IPS-18a (cell line): ENCODE results near the gene KCTD12.

Source experiments
- H3K27ac ChIP-seq: one replicate; pipeline ENCODE4 v1.5.1; 2013; ENCODE audit warnings: low read length
- H3K27me3 ChIP-seq: one replicate; pipeline ENCODE4 v1.6.1; 2013; ENCODE audit warnings: mild to moderate bottlenecking, low read length; ENCODE audit not compliant: control insufficient read depth, insufficient read depth
- H3K36me3 ChIP-seq: one replicate; pipeline ENCODE4 v1.6.1; 2013; ENCODE audit warnings: low read depth, low read length; ENCODE audit not compliant: control insufficient read depth
- H3K4me1 ChIP-seq: one replicate; pipeline ENCODE4 v1.6.1; 2013; ENCODE audit warnings: low read depth, low read length; ENCODE audit not compliant: control insufficient read depth
- H3K4me3 ChIP-seq: one replicate; pipeline ENCODE4 v1.5.1; 2013; ENCODE audit warnings: low read length
- H3K9ac ChIP-seq: one replicate; pipeline ENCODE4 v1.6.1; 2013; ENCODE audit warnings: mild to moderate bottlenecking, low read length, moderate library complexity
- H3K9me3 ChIP-seq: one replicate; pipeline ENCODE4 v1.6.1; 2013; ENCODE audit warnings: low read depth, low read length; ENCODE audit not compliant: control insufficient read depth

Gene KCTD12

DNA sequence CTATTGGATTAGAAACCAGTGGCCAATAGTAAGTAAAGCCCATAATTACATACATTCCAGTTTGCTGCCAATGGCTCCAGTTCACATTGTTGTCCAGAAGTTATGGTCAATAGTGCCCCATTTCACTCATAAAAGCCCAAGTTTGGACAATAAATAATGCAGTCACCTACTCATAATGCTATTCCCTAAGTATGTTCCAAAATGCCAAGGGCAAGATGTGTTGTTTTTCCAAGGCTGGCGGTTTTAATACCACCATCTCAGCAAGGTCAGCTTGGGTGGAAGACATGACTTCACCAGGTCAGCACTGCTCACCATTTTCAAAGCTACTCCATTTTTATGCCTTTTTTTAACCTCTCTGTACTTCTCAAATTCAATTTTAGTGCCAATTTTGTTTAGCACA lies 32.7 kb downstream of the KCTD12 start:
- H3K27ac ChIP-seq = no peak overlapping the region
- H3K4me3 ChIP-seq = no peak overlapping the region
- no peak overlapping the region for H3K9ac ChIP-seq
- no peaks in the 10 kb centered on the region for H3K4me1 ChIP-seq
- no peaks in the 10 kb centered on the region for H3K27me3 ChIP-seq
- no peaks in the 10 kb centered on the region for H3K9me3 ChIP-seq
- no peaks in the 10 kb centered on the region for H3K36me3 ChIP-seq

DNA sequence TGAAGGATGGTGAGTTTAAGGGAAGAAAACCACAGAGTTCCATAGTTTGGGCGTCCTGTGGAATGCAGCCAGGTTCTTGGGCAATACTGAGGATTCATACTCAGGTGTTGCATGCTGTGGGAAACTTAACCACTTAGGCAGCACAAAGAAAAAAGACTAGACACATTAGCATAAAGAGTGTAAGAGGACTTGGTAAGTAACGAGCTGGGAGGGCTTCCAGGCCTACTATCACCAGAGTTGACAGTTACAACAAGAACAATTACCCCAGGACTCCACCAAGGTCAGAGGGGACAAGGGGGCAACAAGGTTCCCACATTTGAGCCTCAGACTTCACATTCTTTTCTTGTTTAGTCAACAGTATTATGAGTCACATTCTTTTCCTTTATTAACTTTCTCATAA lies 33.2 kb downstream of the KCTD12 start:
- H3K4me1 ChIP-seq = no peaks in the 10 kb centered on the region
- no peaks in the 10 kb centered on the region for H3K27me3 ChIP-seq
- H3K9me3 ChIP-seq = no peaks in the 10 kb centered on the region
- H3K9ac ChIP-seq = no peak overlapping the region
- no peak overlapping the region for H3K27ac ChIP-seq
- H3K4me3 ChIP-seq = no peak overlapping the region
- no peaks in the 10 kb centered on the region for H3K36me3 ChIP-seq

DNA sequence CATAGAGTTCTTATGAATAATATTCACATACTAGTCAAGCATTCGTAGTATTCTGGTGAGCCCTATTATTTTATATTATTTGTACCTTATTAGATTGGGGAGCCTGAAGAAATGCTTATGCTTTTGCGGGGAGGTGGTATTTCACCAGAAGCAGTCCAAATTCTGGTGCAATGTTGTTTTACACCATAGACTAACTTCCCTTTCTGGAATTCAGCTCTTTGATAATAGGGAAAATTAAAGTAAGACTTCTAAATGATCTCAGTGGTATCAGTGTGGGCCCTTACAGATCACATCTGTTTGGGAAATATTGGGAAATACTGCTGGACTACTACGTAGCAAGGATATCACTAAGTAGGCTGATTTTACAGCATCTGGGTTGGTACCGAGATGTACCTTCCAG lies 34.2 kb downstream of the KCTD12 start:
- Histone ChIP-seq H3K27ac (no peak overlapping the region), H3K4me3 (no peak overlapping the region), H3K9ac (no peak overlapping the region), H3K27me3 (no peaks in the 10 kb centered on the region), H3K4me1 (no peaks in the 10 kb centered on the region), H3K9me3 (no peaks in the 10 kb centered on the region), H3K36me3 (no peaks in the 10 kb centered on the region)

GRCh38 chr13:76849493-76849892 lies 36.7 kb downstream of the KCTD12 start:
- H3K36me3 ChIP-seq = no peaks in the 10 kb centered on the region
- H3K9ac ChIP-seq = no peak overlapping the region
- no peaks in the 10 kb centered on the region for H3K27me3 ChIP-seq
- H3K9me3 ChIP-seq = no peaks in the 10 kb centered on the region
- H3K4me3 ChIP-seq = no peak overlapping the region
- no peaks in the 10 kb centered on the region for H3K4me1 ChIP-seq
- no peak overlapping the region for H3K27ac ChIP-seq

GRCh38 chr13:76848596-76848995 lies 37.6 kb downstream of the KCTD12 start:
- no peaks in the 10 kb centered on the region for H3K36me3 ChIP-seq
- no peak overlapping the region for H3K27ac ChIP-seq
- H3K27me3 ChIP-seq = no peaks in the 10 kb centered on the region
- H3K9ac ChIP-seq = no peak overlapping the region
- H3K4me1 ChIP-seq = no peaks in the 10 kb centered on the region
- H3K4me3 ChIP-seq = no peak overlapping the region
- no peaks in the 10 kb centered on the region for H3K9me3 ChIP-seq

GRCh38 chr13:76846363-76846762 lies 39.8 kb downstream of the KCTD12 start:
- no peak overlapping the region for H3K27ac ChIP-seq
- H3K36me3 ChIP-seq = no peaks in the 10 kb centered on the region
- H3K9me3 ChIP-seq = no peaks in the 10 kb centered on the region
- no peak overlapping the region for H3K4me3 ChIP-seq
- no peak overlapping the region for H3K9ac ChIP-seq
- H3K4me1 ChIP-seq = no peaks in the 10 kb centered on the region
- no peaks in the 10 kb centered on the region for H3K27me3 ChIP-seq

GRCh38 chr13:76845865-76846264 lies 40.3 kb downstream of the KCTD12 start:
- Histone ChIP-seq H3K27ac (no peak overlapping the region), H3K36me3 (no peaks in the 10 kb centered on the region), H3K27me3 (no peaks in the 10 kb centered on the region), H3K4me3 (no peak overlapping the region), H3K9ac (no peak overlapping the region), H3K4me1 (no peaks in the 10 kb centered on the region), H3K9me3 (no peaks in the 10 kb centered on the region)

GRCh38 chr13:76845367-76845766 lies 40.8 kb downstream of the KCTD12 start:
- Histone ChIP-seq H3K27me3 (no peaks in the 10 kb centered on the region), H3K9me3 (no peaks in the 10 kb centered on the region), H3K36me3 (no peaks in the 10 kb centered on the region), H3K27ac (no peak overlapping the region), H3K4me3 (no peak overlapping the region), H3K4me1 (no peaks in the 10 kb centered on the region), H3K9ac (no peak overlapping the region)

- no peak overlapping the region for H3K4me3 ChIP-seq
- no peak overlapping the region for H3K27ac ChIP-seq
- no peaks in the 10 kb centered on the region for H3K9me3 ChIP-seq
- H3K4me1 ChIP-seq = no peaks in the 10 kb centered on the region
- H3K36me3 ChIP-seq = no peaks in the 10 kb centered on the region
- H3K27me3 ChIP-seq = no peaks in the 10 kb centered on the region
- H3K9ac ChIP-seq = no peak overlapping the region
These were observed 48.4 kb downstream of the KCTD12 start for GRCh38 chr13:76837801-76838200.

DNA sequence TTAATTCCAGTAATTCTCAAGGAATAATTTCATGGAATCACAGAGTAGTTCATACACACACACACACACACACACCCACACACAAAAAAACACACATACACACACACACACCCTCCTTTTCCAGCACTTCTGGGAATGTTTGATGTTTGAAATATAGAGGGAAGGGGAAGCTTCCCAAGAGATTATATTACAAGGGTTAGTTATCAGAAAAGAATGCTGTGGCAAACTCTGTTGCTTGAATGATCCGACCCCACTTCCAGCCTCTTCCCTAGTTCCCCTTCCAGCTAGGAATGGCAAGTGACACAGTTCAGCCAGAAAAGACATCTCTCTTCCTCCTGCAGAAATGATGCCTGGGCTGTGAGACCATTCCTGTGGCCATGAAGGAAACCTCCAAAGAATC lies 49.9 kb downstream of the KCTD12 start:
- H3K4me1 ChIP-seq = no peaks in the 10 kb centered on the region
- H3K27me3 ChIP-seq = no peaks in the 10 kb centered on the region
- no peak overlapping the region for H3K4me3 ChIP-seq
- no peaks in the 10 kb centered on the region for H3K9me3 ChIP-seq
- no peak overlapping the region for H3K27ac ChIP-seq
- no peaks in the 10 kb centered on the region for H3K36me3 ChIP-seq
- no peak overlapping the region for H3K9ac ChIP-seq

DNA sequence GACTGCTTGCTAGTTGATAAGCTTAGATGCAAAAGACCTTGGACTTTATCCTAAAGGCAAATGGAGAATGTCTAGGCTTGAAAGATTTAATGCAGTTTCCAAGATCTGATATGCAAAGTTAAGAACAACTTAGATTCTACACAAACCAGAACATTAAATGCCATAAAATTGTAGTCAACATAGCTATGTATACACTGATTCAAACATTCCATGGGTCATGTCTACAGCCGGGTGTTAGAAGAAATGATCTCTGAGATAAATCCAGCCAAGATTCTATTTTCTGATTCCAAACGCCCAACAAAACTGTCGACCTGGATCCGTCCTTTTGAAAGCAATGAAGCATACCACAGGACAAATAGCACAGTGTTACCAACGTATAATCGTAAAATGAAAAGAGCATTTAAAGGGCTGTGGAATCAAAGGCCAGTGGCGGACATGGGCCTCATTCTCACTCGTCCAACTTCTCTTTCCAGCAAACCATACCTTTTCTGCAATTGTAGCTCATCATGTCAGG lies 52.7 kb downstream of the KCTD12 start:
- Histone ChIP-seq H3K27me3 (no peaks in the 10 kb centered on the region), H3K4me1 (no peaks in the 10 kb centered on the region), H3K9me3 (no peaks in the 10 kb centered on the region), H3K4me3 (no peak overlapping the region), H3K36me3 (no peaks in the 10 kb centered on the region), H3K9ac (no peak overlapping the region), H3K27ac (no peak overlapping the region)

DNA sequence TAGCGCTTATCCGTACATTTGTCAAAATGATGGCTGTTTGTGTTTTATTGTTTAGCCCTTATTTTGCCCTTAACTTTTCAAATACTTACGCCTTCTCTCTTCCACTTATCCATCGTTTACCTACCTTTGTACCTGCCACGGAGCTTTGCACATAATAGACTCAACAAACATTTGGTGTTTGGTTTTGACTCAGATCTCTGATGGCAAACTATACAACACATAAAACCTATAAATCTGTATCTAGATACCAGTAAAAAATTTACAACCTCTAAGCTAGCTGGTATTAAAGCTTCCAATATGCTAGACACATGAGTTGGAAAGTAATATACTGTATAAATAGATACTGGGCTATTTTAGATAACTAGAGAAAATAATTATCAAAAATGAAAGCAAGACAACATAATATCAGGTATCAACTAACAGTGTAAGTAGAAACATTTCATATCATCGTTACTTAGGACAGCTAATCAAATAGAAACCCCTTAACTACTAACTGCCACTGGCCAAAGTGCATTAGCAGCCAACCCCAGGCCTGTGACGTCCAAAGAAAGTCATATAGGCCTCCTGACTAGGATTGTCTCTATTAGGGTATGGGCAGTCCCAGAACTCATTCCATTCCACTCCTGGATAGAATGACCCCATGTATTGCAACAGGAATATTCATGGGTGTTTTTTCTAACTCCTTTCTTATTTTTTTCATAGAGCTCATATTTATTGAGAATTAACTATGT lies 53.8 kb downstream of the KCTD12 start:
- H3K27me3 ChIP-seq = no peaks in the 10 kb centered on the region
- no peaks in the 10 kb centered on the region for H3K9me3 ChIP-seq
- H3K36me3 ChIP-seq = no peaks in the 10 kb centered on the region
- no peak overlapping the region for H3K9ac ChIP-seq
- H3K27ac ChIP-seq = no peak overlapping the region
- H3K4me1 ChIP-seq = no peaks in the 10 kb centered on the region
- H3K4me3 ChIP-seq = no peak overlapping the region
